LNCAP (cell line): Measurements from ENCODE around the gene ZNF385D.

Experiments
- CTCF ChIP-seq: fragments of 450-650 bp; IDR thresholded peaks from 2 replicates; pipeline ENCODE4 v1.5.1; 2017; ENCODE audit warnings: mild to moderate bottlenecking

The ZNF385D gene

GRCh38 chr3:21435871-21436270 is 315.1 kb downstream of the ZNF385D start:
- TF ChIP-seq CTCF: no peak

DNA sequence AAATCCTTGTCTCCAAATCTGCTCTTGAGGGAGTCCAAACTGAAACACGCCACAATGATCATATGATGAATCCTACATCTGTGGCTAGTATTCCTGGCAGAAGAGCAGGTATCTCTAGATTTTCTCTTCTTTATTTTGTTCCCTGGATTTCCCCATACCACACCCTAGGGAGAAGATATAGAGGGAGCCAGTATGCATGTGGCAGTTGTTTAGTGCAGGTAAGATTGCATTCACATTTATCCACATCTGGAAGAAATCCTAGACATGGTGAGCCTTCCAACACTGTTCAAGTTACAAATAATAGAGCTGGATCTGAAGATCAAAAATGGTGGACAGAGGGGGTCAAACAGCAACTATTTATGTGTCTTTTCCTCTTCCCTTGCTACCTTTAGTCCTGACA is 316.7 kb downstream of the ZNF385D start:
- no peak for TF ChIP-seq CTCF

DNA sequence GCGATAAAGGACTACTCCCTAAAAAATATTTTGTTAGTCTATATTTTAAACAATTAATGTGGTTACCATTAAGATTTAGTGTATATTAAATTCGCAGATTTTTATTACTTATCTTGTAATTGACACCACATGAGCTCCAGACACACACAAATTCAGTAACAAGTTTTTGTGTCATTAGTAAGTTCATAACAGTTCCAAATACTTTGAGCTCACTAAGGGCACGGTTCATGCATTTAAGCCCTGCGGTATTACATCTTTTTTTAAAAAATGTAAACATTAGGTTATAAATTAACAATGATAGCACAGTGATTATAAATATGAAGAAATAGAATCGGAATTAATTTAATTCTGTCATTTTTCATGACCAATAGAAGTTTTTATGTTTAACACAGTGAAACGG is 317.3 kb downstream of the ZNF385D start:
- no peak for TF ChIP-seq CTCF

GRCh38 chr3:21426920-21427319 is 324.1 kb downstream of the ZNF385D start:
- TF ChIP-seq CTCF: no peak

DNA sequence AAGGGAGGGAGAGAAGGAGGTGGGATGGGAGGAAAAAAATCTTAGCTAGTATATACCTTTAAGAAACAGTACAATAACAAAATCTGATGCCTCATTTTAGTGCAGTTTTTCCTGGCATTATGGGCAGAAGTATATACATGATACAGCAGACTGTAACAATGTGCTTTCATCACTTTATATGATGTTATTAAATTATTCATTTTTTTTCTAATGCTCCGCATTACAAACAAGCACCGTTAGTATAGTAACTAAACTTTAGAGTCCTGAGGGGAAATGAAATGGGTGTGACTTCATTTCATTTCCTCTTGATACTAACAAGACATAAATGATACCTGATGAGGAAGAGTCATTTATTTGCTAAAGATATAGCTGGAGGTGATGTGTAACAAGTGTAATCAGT is 325.3 kb downstream of the ZNF385D start:
- TF ChIP-seq CTCF: no peak

- no peak for TF ChIP-seq CTCF
Observed at GRCh38 chr3:21421096-21421495, 329.9 kb downstream of the ZNF385D start.

DNA sequence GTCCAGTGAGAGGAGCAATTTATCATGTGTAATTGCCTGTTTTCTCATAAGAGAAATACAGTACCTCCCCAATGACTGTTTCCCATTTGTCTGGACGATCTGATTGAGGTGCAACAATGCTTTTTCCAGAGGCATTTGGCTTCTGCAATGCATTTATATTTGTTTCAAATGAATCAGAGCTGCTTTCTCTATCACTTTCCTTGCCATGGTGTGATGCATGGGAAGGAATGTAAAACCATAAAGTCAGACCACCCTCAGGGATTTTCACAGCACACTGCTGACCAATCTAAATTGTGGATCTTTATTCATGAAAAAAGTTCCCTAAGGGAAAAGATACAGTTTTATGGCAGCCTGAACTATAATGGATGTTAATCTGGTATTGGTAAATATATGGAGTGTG is 333.0 kb downstream of the ZNF385D start:
- no peak for TF ChIP-seq CTCF

DNA sequence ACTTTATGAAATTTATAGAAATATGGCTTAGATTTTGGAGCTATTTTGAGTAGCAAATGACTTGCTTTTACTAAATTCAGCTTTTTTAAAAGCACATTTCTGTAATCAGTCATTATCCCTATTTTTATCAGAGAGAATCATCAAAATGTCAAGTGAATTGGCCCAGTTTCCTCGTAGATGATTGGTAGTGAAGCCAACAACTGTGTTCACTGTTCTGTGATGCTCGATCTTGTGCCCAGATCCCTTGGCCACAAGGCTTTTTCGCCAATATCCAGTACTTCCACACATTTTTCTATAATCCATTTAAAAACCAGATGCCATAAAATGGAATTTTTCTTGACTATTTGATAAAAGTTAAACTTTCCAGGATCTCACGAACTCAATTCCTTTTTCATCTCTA is 336.5 kb downstream of the ZNF385D start:
- TF ChIP-seq CTCF: no peak
